Activated T-cell treated with anti-CD3 and anti-CD28 coated beads for 1 hour (primary cell): ENCODE data around the gene C1QTNF2.
"Not testable (repeated sequence)": the region's sequence is repeated elsewhere in the genome, so short reads cannot be mapped to it uniquely, and the experiment has no call there.

Experiments
- DNase-seq: peaks from one replicate; pipeline ENCODE4 v3.0.0-alpha.2; 2020; ENCODE audit warnings: low read depth

C1QTNF2 gene

GRCh38 chr5:160341309-160341870 lies 29.0 kb downstream of the C1QTNF2 start:
- DNase-seq, result no peak

- DNase-seq, result not testable (repeated sequence)
These were observed 29.9 kb downstream of the C1QTNF2 start for GRCh38 chr5:160340513-160340912.

GRCh38 chr5:160339406-160340130 lies 30.9 kb downstream of the C1QTNF2 start:
- no peak for DNase-seq

- DNase-seq, result not testable (repeated sequence)
These were observed 35.7 kb downstream of the C1QTNF2 start for GRCh38 chr5:160334716-160335115.

- no peak for DNase-seq
These were observed 36.7 kb downstream of the C1QTNF2 start for GRCh38 chr5:160333721-160334120.

GRCh38 chr5:160330212-160330611 lies 40.2 kb downstream of the C1QTNF2 start:
- no peak for DNase-seq

- DNase-seq, result no peak
These were observed 42.6 kb downstream of the C1QTNF2 start for GRCh38 chr5:160327818-160328217.

GRCh38 chr5:160326981-160327380 lies 43.4 kb downstream of the C1QTNF2 start:
- no peak for DNase-seq

- no peak for DNase-seq
These were observed 44.7 kb downstream of the C1QTNF2 start for GRCh38 chr5:160325716-160326115.

- DNase-seq, result no peak
These were observed 45.5 kb downstream of the C1QTNF2 start for GRCh38 chr5:160324886-160325285.

- DNase-seq, result no peak
These were observed 52.0 kb downstream of the C1QTNF2 start for GRCh38 chr5:160318409-160318808.

- no peak for DNase-seq
These were observed 53.0 kb downstream of the C1QTNF2 start for GRCh38 chr5:160317434-160317833.

- DNase-seq, result no peak
These were observed 54.5 kb downstream of the C1QTNF2 start for GRCh38 chr5:160315968-160316367.

- no peak for DNase-seq
These were observed 57.3 kb downstream of the C1QTNF2 start for GRCh38 chr5:160312960-160313727.

GRCh38 chr5:160312134-160312959 lies 58.1 kb downstream of the C1QTNF2 start, which contains the start of gene CCNJL:
TSS of gene CCNJL (minus strand) at chr5:160312564. CDS start at chr5:160311923, 641 bp downstream.
- no peak for DNase-seq

- no peak for DNase-seq
These were observed 58.8 kb downstream of the C1QTNF2 start for GRCh38 chr5:160311491-160312133.

- DNase-seq, result no peak
These were observed 59.7 kb downstream of the C1QTNF2 start for GRCh38 chr5:160310552-160311295.

- no peak for DNase-seq
These were observed 60.3 kb downstream of the C1QTNF2 start for GRCh38 chr5:160310140-160310539.

GRCh38 chr5:160306696-160307095 lies 63.7 kb downstream of the C1QTNF2 start:
- DNase-seq, result no peak

- DNase-seq, result no peak
These were observed 65.1 kb downstream of the C1QTNF2 start for GRCh38 chr5:160305319-160305718.

GRCh38 chr5:160303690-160304089 lies 66.7 kb downstream of the C1QTNF2 start:
- no peak for DNase-seq
